Measurements from ENCODE around the gene TTC19.

Gene TTC19

GRCh38 chr17:15998031-15998562, 1.5 kb upstream of the TTC19 start:
- no peak overlapping the region for H4K8ac ChIP-seq (ENCODE audit: low read length)
- no peak overlapping the region for H3K23ac ChIP-seq (ENCODE audit: low read length in 2 of 2)
- peak overlapping the region; percentile 99 for H3K9ac ChIP-seq (ENCODE audit: low read length)
- H3K27ac ChIP-seq (ENCODE audit: low read length, poor library complexity, severe bottlenecking) = no peak overlapping the region
- no peaks in the 10 kb centered on the region for H3K4me1 ChIP-seq (ENCODE audit: control insufficient read depth, insufficient read depth, low read depth, low read length)
- H2AK5ac ChIP-seq (ENCODE audit: low read length, severe bottlenecking) = no peak overlapping the region
- no peak overlapping the region for H2BK12ac ChIP-seq (ENCODE audit: low read length in 2 of 2)
- H4K91ac ChIP-seq (ENCODE audit: low read length) = no peak overlapping the region
- no peak overlapping the region for H2BK15ac ChIP-seq (ENCODE audit: low read depth, poor library complexity, severe bottlenecking)
- WGBS = 89% methylated on average over 3 of the region's 4 CpGs
- H2BK5ac ChIP-seq (ENCODE audit: low read depth, low read length, poor library complexity, severe bottlenecking) = no peak overlapping the region
- H3K4me3 ChIP-seq (ENCODE audit: insufficient read depth in 1 of 2, low read depth in 1 of 2, low read length in 2 of 2) = peak overlapping the region in 1 of 2 experiments; percentile 84
- DNase-seq = no peak
- peaks cover 8% of the 10 kb centered on the region for H3K9me3 ChIP-seq (ENCODE audit: control insufficient read depth, low read length)
- no peak overlapping the region for H3K18ac ChIP-seq (ENCODE audit: low read depth in 1 of 2, low read length in 2 of 2)
- H3K36me3 ChIP-seq (ENCODE audit: control insufficient read depth in 1 of 2, insufficient read depth in 2 of 2, low read depth in 1 of 2, low read length in 2 of 2) = peaks cover 8 to 26% of the 10 kb centered on the region in 2 experiments
- no peak overlapping the region for H3K4me2 ChIP-seq (ENCODE audit: low read length, poor library complexity, severe bottlenecking)
- H3K14ac ChIP-seq (ENCODE audit: low read length in 2 of 2) = no peak overlapping the region
- H2BK120ac ChIP-seq (ENCODE audit: low read depth, low read length) = no peak overlapping the region
- peaks cover 16% of the 10 kb centered on the region for H3K79me1 ChIP-seq (replicated peaks; ENCODE audit: low read length, poor library complexity, severe bottlenecking)
- no peak overlapping the region for H3K4ac ChIP-seq (ENCODE audit: low read depth in 1 of 2, low read length in 2 of 2)
- H3K27me3 ChIP-seq (ENCODE audit: control insufficient read depth in 1 of 2, insufficient read depth in 1 of 2, low read length in 2 of 2) = no peaks in the 10 kb centered on the region
- no peak overlapping the region for H2AFZ ChIP-seq (ENCODE audit: low read depth, low read length)

GRCh38 chr17:15999974-16000827, 577 bp downstream of the TTC19 start:
- H2BK120ac ChIP-seq (ENCODE audit: low read depth, low read length) = peak overlapping the region; percentile 54
- peak overlapping the region; percentile 70 for H2AFZ ChIP-seq (ENCODE audit: low read depth, low read length)

GRCh38 chr17:16001226-16001897, 1.7 kb downstream of the TTC19 start:
- Histone ChIP-seq H3K4me1 (ENCODE audit: control insufficient read depth, insufficient read depth, low read depth, low read length) (no peaks in the 10 kb centered on the region), H3K4me2 (ENCODE audit: low read length, poor library complexity, severe bottlenecking) (peak overlapping the region; percentile 84), H2BK15ac (ENCODE audit: low read depth, poor library complexity, severe bottlenecking) (no peak overlapping the region), H2BK5ac (ENCODE audit: low read depth, low read length, poor library complexity, severe bottlenecking) (no peak overlapping the region), H3K36me3 (ENCODE audit: control insufficient read depth in 1 of 2, insufficient read depth in 2 of 2, low read depth in 1 of 2, low read length in 2 of 2) (peaks cover 19 to 53% of the 10 kb centered on the region in 2 experiments), H2BK120ac (ENCODE audit: low read depth, low read length) (no peak overlapping the region), H3K18ac (ENCODE audit: low read depth in 1 of 2, low read length in 2 of 2) (no peak overlapping the region), H4K91ac (ENCODE audit: low read length) (no peak overlapping the region), H3K27me3 (ENCODE audit: control insufficient read depth in 1 of 2, insufficient read depth in 1 of 2, low read length in 2 of 2) (no peaks in the 10 kb centered on the region), H3K23ac (ENCODE audit: low read length in 2 of 2) (no peak overlapping the region), H2AK5ac (ENCODE audit: low read length, severe bottlenecking) (no peak overlapping the region), H2BK12ac (ENCODE audit: low read length in 2 of 2) (no peak overlapping the region), H3K27ac (ENCODE audit: low read length, poor library complexity, severe bottlenecking) (no peak overlapping the region), H3K4ac (ENCODE audit: low read depth in 1 of 2, low read length in 2 of 2) (no peak overlapping the region), H4K8ac (ENCODE audit: low read length) (no peak overlapping the region), H3K9me3 (ENCODE audit: control insufficient read depth, low read length) (peaks cover 8% of the 10 kb centered on the region), H3K4me3 (ENCODE audit: insufficient read depth in 1 of 2, low read depth in 1 of 2, low read length in 2 of 2) (peak overlapping the region in 1 of 2 experiments; percentile 84), H3K79me1 (replicated peaks; ENCODE audit: low read length, poor library complexity, severe bottlenecking) (peaks cover 29% of the 10 kb centered on the region), H3K9ac (ENCODE audit: low read length) (no peak overlapping the region), H3K14ac (ENCODE audit: low read length in 2 of 2) (no peak overlapping the region), H2AFZ (ENCODE audit: low read depth, low read length) (no peak overlapping the region)
- no peak for DNase-seq

More at GRCh38 chr17:15999974-16000827, 577 bp downstream of the TTC19 start:
- Histone ChIP-seq H3K4me3 (ENCODE audit: insufficient read depth in 1 of 2, low read depth in 1 of 2, low read length in 2 of 2) (peak overlapping the region; percentile 84 to 95), H3K18ac (ENCODE audit: low read depth in 1 of 2, low read length in 2 of 2) (peak overlapping the region; percentile 77 to 99), H4K8ac (ENCODE audit: low read length) (peak overlapping the region; percentile 69), H3K4ac (ENCODE audit: low read depth in 1 of 2, low read length in 2 of 2) (peak overlapping the region; percentile 13 to 40), H3K9ac (ENCODE audit: low read length) (peak overlapping the region; percentile 99), H3K14ac (ENCODE audit: low read length in 2 of 2) (peak overlapping the region; percentile 74 to 85), H4K91ac (ENCODE audit: low read length) (peak overlapping the region; percentile 61), H2BK12ac (ENCODE audit: low read length in 2 of 2) (peak overlapping the region in 1 of 2 experiments; percentile 80), H2BK15ac (ENCODE audit: low read depth, poor library complexity, severe bottlenecking) (no peak overlapping the region), H3K27me3 (ENCODE audit: control insufficient read depth in 1 of 2, insufficient read depth in 1 of 2, low read length in 2 of 2) (no peaks in the 10 kb centered on the region), H3K4me1 (ENCODE audit: control insufficient read depth, insufficient read depth, low read depth, low read length) (no peaks in the 10 kb centered on the region), H2BK5ac (ENCODE audit: low read depth, low read length, poor library complexity, severe bottlenecking) (no peak overlapping the region), H3K9me3 (ENCODE audit: control insufficient read depth, low read length) (peaks cover 8% of the 10 kb centered on the region), H3K4me2 (ENCODE audit: low read length, poor library complexity, severe bottlenecking) (peak overlapping the region; percentile 84), H2AK5ac (ENCODE audit: low read length, severe bottlenecking) (no peak overlapping the region), H3K79me1 (replicated peaks; ENCODE audit: low read length, poor library complexity, severe bottlenecking) (peaks cover 26% of the 10 kb centered on the region), H3K23ac (ENCODE audit: low read length in 2 of 2) (peak overlapping the region in 1 of 2 experiments; percentile 15), H3K27ac (ENCODE audit: low read length, poor library complexity, severe bottlenecking) (peak overlapping the region; percentile 45), H3K36me3 (ENCODE audit: control insufficient read depth in 1 of 2, insufficient read depth in 2 of 2, low read depth in 1 of 2, low read length in 2 of 2) (peaks cover 16 to 42% of the 10 kb centered on the region in 2 experiments)
- WGBS = 2% methylated on average over 58 of the region's 64 CpGs
- DNase-seq = peak; percentile 55

GRCh38 chr17:16002708-16003260, 3.2 kb downstream of the TTC19 start:
- no peak overlapping the region for H3K27ac ChIP-seq (ENCODE audit: low read length, poor library complexity, severe bottlenecking)
- no peak overlapping the region for H2BK5ac ChIP-seq (ENCODE audit: low read depth, low read length, poor library complexity, severe bottlenecking)
- H3K23ac ChIP-seq (ENCODE audit: low read length in 2 of 2) = no peak overlapping the region
- H2AFZ ChIP-seq (ENCODE audit: low read depth, low read length) = no peak overlapping the region
- peaks cover 19 to 67% of the 10 kb centered on the region in 2 experiments for H3K36me3 ChIP-seq (ENCODE audit: control insufficient read depth in 1 of 2, insufficient read depth in 2 of 2, low read depth in 1 of 2, low read length in 2 of 2)
- H2AK5ac ChIP-seq (ENCODE audit: low read length, severe bottlenecking) = no peak overlapping the region
- no peak overlapping the region for H3K18ac ChIP-seq (ENCODE audit: low read depth in 1 of 2, low read length in 2 of 2)
- no peak overlapping the region for H2BK120ac ChIP-seq (ENCODE audit: low read depth, low read length)
- no peak overlapping the region for H4K91ac ChIP-seq (ENCODE audit: low read length)
- peaks cover 25% of the 10 kb centered on the region for H3K79me1 ChIP-seq (replicated peaks; ENCODE audit: low read length, poor library complexity, severe bottlenecking)
- H3K14ac ChIP-seq (ENCODE audit: low read length in 2 of 2) = no peak overlapping the region
- H3K9ac ChIP-seq (ENCODE audit: low read length) = no peak overlapping the region
- H3K4ac ChIP-seq (ENCODE audit: low read depth in 1 of 2, low read length in 2 of 2) = no peak overlapping the region
- no peak overlapping the region for H3K4me3 ChIP-seq (ENCODE audit: insufficient read depth in 1 of 2, low read depth in 1 of 2, low read length in 2 of 2)
- H3K27me3 ChIP-seq (ENCODE audit: control insufficient read depth in 1 of 2, insufficient read depth in 1 of 2, low read length in 2 of 2) = no peaks in the 10 kb centered on the region
- DNase-seq = no peak
- whole genome bisulfite sequencing = 100% methylated on average over 1 of the region's 2 CpGs
- H3K4me2 ChIP-seq (ENCODE audit: low read length, poor library complexity, severe bottlenecking) = no peak overlapping the region
- H2BK15ac ChIP-seq (ENCODE audit: low read depth, poor library complexity, severe bottlenecking) = no peak overlapping the region
- H2BK12ac ChIP-seq (ENCODE audit: low read length in 2 of 2) = no peak overlapping the region
- H3K9me3 ChIP-seq (ENCODE audit: control insufficient read depth, low read length) = peaks cover 8% of the 10 kb centered on the region
- no peaks in the 10 kb centered on the region for H3K4me1 ChIP-seq (ENCODE audit: control insufficient read depth, insufficient read depth, low read depth, low read length)
- H4K8ac ChIP-seq (ENCODE audit: low read length) = no peak overlapping the region

All from mesenchymal stem cell (in vitro differentiated cells and primary cell).